Liver (tissue), 3 donors: ENCODE data around the gene CHST1.

Experiments
- EGR1 ChIP-seq, 2 donors: IDR thresholded peaks; 2 replicates each; pipeline ENCODE4 v1.6.1; 2016 to 2018; ENCODE audit warnings: antibody characterized with exemption in 2 of 2, low read depth in 2 of 2
- HNF4A ChIP-seq, 2 donors: conservative IDR thresholded peaks; 2 replicates each; pipeline ENCODE4 v1.6.1; 2016; ENCODE audit warnings: antibody characterized with exemption in 2 of 2, mild to moderate bottlenecking in 2 of 2
- JUND ChIP-seq, 2 donors: IDR thresholded peaks; 2 replicates each; pipeline ENCODE4 v1.6.1; 2016; ENCODE audit warnings: antibody characterized with exemption in 2 of 2
- REST ChIP-seq: IDR thresholded peaks from 2 replicates; pipeline ENCODE4 v1.6.1; 2016; ENCODE audit warnings: antibody characterized with exemption, mild to moderate bottlenecking
- TAF1 ChIP-seq: conservative IDR thresholded peaks from 2 replicates; pipeline ENCODE4 v1.6.1; 2016; ENCODE audit warnings: antibody characterized with exemption, mild to moderate bottlenecking
- TF ChIP-seq, protein P1 (sequence below): fragments of 150-350 bp; IDR thresholded peaks from 2 replicates; pipeline ENCODE4 v1.5.1; 2017; ENCODE audit warnings: improper control_type of control experiment, low read depth, low read length; ENCODE audit not compliant: missing input control
- donor health status: healthy.
- donor health status: healthy.

DNA sequence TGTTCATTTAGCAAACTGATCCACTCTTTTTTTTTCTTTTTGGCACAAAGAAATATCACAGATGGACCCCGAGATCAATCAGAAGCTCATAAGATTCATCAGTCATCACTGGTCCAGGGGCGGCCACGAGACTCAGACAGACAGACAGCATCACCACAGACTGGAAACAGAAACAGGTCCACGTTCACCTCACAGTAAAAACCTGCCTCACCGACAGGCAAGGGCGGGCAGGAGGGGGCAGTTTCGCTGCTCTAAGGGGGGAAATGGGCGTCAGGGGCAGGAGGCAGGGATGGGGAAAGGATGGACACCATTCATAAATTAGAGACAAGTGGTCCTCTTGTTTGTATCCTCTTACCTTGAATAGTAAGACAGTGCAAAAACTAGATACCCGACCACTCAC is 16.5 kb downstream of the CHST1 start:
- TF ChIP-seq HNF4A (conservative IDR thresholded peaks at IDR 0.05) (no peak), TAF1 (no peak), EGR1 (IDR thresholded peaks at IDR 0.05; ENCODE audit: low read depth in 2 of 2) (no peak), JUND (IDR thresholded peaks at IDR 0.05) (no peak), REST (no peak)
- TF ChIP-seq, protein P1, sequence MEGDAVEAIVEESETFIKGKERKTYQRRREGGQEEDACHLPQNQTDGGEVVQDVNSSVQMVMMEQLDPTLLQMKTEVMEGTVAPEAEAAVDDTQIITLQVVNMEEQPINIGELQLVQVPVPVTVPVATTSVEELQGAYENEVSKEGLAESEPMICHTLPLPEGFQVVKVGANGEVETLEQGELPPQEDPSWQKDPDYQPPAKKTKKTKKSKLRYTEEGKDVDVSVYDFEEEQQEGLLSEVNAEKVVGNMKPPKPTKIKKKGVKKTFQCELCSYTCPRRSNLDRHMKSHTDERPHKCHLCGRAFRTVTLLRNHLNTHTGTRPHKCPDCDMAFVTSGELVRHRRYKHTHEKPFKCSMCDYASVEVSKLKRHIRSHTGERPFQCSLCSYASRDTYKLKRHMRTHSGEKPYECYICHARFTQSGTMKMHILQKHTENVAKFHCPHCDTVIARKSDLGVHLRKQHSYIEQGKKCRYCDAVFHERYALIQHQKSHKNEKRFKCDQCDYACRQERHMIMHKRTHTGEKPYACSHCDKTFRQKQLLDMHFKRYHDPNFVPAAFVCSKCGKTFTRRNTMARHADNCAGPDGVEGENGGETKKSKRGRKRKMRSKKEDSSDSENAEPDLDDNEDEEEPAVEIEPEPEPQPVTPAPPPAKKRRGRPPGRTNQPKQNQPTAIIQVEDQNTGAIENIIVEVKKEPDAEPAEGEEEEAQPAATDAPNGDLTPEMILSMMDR, result no peak
